Right renal cortex interstitium (tissue), 3 donors: ENCODE measurements around the gene KREMEN2. TPM values are rescaled to one million over a fixed set of nuclear protein-coding genes. Genes with fewer than 3 reads are reported as not detected.

ENCODE experiments used
- DNase-seq, 3 donors: peaks; one replicate each; pipeline ENCODE4 v3.0.0-alpha.2; 2013; ENCODE audit warnings: low read depth in 3 of 3, low spot score in 2 of 3
- polyA plus RNA-seq, 3 donors: library from polyadenylated mRNA; unstranded; fragments of 120-200 nt; gene quantifications; one replicate each; pipeline ENCODE4 v1.2.1, GENCODE V29; 2013; ENCODE audit not compliant: insufficient read length in 3 of 3

Gene KREMEN2
- polyA plus RNA-seq, 3 donors, result 1.00 to 1.4 (median 1.1) TPM

DNA sequence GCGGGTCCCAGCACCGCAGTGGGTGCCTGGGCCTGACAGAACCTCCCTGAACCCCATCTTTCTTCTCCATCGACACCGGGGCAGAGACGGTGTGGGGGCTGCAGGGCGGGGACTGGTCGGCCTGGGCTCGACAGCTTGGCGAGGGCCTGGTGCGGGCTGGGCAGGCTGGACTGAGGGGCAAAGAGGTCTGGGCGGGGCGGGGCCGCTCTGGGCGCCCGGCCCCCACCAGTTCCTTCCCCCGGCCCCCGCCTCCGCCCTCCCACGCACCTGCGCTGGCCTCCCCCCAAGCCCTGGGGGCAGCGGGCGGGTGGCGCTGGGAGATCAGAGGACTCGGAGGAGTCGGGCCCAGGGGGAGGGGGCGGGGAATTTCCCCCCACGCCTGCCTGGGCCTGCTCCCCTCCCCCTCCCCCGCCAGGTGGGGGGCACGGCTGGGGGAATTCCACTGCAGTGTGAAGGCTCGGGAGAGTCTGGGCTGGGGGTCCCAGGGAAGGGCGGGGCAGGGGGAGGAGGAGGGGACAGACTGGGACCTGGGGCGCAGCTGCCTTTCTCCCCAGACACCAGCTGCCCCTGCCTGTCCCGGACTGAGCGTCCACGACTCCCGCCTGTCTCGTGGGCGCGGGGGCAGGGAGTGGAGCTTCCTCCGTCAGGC is 877 bp upstream of the KREMEN2 start:
- no peak for DNase-seq

DNA sequence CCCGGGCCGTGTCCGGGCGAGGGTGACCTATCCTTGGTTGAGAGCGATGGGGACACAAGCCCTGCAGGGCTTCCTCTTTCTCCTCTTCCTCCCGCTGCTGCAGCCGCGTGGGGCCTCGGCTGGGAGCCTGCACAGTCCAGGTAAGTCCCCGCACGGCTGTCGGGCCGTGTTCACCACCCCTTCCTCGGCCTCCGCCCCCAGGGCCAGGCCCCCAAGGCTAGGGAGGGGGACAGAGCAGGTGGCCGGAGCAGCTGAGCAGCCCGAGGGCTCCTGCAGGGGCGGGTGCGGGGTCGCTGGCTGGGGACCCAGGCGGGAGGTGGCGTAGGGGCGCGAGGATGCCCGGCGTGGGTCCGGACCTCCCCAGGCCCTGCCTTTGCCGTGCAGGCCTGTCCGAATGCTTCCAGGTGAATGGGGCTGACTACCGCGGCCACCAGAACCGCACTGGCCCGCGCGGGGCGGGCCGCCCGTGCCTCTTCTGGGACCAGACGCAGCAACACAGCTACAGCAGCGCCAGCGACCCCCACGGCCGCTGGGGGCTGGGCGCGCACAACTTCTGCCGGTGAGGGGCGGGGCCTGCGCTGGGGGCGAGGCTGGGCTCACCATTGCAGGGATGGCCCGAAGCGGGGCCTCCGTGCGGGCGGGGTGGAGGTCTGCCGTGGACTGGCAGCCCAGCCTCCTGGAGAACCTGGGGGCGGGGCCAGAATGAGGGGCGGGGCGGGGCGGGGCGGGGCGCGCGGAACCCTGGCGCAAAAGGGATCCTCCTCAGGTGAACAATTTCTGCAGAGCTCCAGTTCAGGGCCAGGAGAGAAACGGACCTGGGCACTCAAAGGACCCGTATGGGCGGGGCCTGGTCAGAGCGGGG is 631 bp downstream of the KREMEN2 start:
- no peak for DNase-seq

DNA sequence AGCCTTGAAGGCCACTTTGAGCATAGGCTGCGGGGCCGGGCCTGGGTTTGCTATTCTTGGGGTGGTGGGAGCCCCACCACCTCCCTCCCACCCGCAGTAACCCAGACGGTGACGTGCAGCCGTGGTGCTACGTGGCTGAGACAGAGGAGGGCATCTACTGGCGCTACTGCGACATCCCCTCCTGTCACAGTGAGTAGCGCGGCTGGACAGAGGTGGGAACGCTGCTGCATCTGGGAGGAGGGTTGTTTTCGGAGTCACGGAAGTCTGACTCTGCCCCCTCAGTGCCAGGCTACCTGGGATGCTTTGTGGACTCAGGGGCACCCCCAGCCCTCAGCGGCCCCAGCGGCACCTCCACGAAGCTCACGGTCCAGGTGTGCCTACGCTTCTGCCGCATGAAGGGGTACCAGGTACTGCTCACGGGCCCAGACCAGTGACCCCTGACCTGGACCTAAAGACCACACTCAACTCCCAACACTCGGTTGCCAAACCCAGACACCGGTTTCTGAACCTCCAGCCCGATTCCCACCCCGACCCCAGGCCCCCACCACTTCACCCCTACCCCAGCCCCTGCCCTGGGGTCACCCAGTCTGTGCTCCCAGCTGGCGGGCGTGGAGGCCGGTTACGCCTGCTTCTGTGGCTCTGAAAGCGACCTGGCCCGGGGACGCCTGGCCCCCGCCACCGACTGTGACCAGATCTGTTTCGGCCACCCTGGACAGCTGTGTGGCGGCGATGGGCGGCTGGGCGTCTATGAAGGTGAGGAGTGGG is 2.1 kb downstream of the KREMEN2 start:
- no peak for DNase-seq

DNA sequence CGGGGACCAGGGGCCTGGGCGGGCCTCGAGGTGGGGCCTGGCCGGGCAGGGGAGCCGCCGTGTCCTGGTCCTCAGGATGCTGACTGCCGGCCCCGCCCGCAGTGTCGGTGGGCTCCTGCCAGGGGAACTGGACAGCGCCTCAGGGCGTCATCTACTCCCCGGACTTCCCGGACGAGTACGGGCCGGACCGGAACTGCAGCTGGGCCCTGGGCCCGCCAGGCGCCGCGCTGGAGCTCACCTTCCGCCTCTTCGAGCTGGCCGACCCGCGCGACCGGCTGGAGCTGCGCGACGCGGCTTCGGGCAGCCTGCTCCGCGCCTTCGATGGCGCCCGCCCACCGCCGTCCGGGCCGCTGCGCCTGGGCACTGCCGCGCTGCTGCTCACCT is 2.7 kb downstream of the KREMEN2 start:
- DNase-seq, result no peak

DNA sequence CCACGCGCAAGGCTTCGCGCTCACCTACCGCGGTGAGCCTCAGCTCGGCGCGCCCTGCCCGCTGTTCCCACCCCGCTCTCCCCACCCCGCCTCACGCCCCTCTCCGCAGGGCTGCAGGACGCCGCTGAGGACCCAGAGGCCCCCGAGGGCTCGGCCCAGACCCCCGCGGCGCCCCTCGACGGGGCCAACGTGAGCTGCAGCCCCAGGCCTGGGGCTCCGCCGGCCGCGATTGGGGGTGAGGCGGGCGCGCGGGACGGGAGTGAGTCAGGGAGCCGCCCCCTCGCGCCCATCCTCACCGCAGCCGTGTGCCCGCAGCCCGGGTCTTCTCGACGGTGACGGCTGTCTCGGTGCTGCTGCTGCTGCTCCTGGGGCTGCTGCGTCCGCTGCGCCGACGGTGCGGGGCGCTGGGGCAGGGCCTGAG is 3.1 kb downstream of the KREMEN2 start:
- DNase-seq, result no peak

DNA sequence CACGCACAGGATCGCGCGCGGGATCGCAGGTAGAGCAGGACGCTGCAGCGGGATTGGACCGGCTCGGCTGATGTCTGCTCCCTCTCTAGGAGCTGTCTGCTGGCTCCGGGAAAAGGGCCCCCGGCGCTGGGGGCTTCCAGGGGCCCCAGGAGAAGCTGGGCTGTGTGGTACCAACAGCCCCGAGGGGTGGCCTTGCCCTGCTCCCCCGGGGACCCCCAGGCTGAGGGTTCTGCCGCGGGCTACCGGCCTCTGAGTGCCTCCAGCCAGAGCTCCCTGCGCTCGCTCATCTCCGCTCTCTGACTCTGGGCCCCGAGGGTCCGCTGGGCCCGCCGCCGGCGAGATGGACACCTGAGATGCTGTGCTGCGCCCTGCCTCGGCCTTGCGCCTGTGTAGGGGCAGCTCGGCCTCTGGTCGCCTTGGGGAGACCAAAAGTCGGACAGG is 3.7 kb downstream of the KREMEN2 start:
- DNase-seq, result no peak

DNA sequence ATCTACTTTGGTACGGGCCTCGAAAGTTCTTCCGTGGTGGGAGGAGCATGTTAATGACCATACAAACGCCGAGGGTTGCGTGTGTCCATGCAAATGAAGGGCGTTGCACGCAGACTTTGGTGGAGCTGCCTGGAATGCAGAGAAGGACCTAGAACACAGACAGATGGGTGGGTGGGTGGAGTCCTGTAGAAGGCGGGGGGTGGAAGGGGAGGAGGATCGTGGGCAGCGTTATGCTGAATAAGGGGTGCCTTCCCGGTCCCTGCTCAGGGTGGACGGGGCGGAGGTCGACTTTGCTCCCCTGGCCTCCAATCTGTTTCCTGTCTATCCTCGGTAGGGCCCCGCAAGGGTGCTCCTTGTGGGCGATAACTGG is 4.3 kb downstream of the KREMEN2 start:
- DNase-seq, result no peak

DNA sequence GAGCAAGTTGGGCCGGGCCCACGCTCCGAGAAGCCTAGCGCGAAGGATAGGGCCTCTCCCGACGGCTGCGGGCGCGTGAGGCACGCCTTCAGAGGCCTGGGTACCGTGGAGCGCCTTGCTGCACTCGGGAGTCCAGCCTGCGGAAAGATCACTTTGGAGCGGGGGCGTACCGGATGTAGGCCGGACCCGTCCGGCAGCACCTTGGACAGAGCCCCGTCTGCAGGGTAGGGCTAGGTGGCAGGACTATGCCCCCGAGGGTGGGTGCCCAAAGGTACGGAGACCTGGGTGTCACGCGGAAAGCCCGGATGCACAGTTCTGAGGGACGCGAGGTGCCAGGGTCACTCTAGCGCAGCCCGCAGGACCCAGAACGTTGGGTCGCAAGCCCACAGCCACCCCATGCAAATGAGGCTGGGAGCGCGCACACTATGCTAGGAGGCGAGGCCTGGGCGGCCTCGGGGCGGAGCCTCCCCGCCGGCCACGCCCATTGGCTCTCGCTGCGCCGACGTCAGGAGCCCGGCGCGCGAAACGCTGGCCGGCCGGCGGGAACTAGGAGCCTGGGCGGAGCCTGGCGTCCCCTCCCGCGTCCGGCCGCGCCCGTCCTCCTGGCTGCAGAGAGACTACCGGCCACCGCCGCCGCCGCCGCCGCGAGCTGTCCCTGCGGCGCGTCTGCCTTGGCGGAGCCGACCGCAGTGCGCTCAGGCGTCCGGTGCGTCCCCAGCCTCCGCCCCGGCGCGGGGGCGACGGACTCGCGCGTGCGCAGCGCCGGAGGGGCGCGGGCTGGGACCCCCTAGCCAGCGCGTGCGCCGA is 4.9 kb downstream of the KREMEN2 start, which contains the start of gene PAQR4:
TSS of gene PAQR4 (plus strand) at position 611 of the 807 bp plus-strand sequence. CDS start 327 bp downstream, outside the sequence.
- peak; percentile 72 to 80 (median 74) for DNase-seq

DNA sequence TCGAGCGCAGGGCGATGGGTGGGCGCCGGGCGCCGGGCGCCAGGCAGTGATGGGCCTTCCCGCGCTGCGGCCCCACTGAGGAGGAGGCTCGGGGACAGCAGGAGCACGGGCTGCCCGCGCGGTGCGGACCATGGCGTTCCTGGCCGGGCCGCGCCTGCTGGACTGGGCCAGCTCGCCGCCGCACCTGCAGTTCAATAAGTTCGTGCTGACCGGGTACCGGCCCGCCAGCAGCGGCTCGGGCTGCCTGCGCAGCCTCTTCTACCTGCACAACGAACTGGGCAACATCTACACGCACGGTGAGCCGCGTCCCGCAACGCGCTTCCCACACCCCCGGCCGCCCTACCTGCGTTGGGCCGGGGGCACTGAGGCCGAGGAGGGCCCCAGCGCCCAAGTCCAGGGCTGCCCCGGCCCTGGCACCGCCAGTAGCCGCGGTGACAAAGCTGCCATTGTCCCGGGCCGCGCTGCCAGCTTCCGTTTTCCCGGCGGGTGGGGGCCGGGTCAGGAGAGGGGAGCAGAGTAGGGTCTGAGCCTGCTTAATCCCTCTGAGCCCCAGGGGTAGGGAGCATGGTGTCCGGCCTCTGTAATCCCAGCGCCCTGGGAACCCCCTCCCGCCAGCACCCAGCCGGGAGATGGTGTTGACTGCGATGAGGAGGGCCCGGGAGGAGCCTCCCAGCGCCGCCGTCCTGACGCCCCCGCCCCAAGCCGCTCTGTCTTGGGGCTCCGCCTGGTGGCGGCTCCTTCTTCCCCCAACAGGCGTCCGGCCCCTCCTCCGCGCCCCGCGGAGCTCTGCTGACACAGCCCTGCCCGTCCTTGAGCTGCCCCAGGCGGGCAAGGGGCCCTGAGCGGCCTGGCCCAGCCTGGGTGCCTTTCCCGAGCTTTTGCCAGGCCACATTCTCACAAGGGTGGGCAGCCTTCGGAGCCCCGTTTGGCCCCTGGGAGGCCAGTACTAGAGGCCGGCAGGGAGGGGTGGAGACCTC is 5.8 kb downstream of the KREMEN2 start:
- no peak for DNase-seq

DNA sequence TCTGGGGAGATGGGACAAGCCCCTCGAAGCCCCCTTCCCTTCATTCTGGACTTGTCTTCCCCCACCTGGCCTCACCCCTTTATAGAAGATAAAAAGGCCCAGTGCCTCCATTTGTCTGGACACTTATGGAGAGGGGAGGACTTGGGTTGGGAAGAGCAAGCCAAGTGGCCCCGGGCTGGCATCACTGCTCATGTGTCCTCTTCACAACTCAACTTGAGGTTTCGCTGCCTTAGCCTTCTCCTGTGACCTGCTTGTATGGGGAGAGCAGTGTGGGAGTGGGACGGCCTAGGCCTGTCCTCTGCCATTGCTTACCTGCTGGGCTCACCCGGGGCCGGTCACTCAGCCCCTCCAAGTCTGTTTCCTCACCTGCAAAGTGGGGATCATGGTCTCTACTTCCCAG is 6.5 kb downstream of the KREMEN2 start:
- no peak for DNase-seq

DNA sequence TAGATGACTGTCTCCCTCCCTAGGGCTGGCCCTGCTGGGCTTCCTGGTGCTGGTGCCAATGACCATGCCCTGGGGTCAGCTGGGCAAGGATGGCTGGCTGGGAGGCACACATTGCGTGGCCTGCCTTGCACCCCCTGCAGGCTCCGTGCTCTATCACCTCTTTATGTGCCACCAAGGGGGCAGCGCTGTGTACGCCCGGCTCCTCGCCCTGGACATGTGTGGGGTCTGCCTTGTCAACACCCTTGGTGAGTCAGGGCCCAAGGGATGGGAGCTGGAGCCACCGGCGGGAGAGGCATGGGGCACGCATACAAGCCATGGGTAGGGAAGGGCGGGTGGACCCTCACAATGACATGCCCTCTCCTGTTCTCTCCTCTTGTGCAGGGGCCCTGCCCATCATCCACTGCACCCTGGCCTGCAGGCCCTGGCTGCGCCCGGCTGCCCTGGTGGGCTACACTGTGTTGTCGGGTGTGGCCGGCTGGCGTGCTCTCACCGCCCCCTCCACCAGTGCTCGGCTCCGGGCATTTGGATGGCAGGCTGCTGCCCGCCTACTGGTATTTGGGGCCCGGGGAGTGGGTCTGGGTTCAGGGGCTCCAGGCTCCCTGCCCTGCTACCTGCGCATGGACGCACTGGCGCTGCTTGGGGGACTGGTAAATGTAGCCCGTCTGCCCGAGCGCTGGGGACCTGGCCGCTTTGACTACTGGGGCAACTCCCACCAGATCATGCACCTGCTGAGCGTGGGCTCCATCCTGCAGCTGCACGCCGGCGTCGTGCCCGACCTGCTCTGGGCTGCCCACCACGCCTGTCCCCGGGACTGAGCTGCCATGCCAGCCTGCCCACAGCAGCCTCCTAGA is 7.3 kb downstream of the KREMEN2 start:
- no peak for DNase-seq

DNA sequence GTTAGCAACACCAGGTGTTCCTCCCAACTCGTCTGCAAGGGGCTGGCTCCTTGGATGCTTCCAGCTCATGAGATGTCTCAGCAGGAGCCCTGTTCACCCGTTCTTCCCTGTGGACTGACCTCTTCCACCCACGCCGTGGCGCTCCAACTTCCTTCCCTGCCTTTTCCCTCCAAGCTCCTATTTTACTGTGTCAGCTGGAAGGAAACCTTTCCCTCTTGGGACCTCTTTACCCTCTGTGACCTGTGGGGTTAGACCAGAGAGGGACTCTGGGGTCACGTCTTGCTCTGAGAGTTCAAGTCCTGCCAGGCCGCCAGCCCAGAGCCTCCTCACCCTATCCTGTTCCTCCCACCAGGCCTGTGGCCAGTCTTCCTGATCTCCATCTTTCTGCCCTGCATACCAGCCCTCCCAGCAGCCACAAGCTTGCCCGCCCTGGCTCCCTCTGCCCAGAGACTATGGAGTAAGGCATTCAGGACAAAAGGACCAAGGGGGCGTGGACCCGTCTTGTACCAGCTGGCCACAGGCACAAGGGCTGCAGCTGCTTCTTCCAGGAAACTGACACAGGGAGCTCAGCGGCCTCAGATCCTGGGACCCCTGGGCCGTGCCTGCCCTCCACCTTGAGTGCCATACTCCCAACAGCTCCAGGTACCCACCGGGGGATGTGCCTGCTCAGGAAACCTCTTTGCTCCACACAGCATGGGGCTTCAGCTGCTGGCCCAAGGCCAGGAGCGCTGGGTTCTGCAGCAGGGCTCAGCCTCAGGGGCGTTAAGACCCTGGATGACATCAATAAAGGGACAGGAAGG is 8.1 kb downstream of the KREMEN2 start:
- no peak for DNase-seq

DNA sequence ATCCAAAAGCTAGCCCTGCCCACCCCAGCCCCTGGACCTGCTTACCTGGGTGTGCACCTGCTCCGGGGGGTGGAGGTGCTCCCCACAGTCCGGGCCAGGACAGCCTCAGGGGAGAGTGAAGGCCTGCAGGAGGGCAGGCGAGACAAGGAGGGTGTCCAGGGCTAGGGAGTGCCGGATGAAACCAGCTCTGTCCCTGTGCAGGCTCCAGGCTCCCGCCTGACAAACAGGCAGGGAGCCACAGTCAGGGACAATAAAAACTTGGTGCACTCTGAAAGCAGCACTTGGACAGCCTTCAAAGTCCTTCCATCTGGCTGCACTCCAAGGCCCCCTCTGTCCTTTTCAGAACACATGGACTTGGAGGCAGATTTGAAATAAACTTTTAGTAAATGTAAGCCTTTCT is 9.0 kb downstream of the KREMEN2 start:
- DNase-seq, result no peak

DNA sequence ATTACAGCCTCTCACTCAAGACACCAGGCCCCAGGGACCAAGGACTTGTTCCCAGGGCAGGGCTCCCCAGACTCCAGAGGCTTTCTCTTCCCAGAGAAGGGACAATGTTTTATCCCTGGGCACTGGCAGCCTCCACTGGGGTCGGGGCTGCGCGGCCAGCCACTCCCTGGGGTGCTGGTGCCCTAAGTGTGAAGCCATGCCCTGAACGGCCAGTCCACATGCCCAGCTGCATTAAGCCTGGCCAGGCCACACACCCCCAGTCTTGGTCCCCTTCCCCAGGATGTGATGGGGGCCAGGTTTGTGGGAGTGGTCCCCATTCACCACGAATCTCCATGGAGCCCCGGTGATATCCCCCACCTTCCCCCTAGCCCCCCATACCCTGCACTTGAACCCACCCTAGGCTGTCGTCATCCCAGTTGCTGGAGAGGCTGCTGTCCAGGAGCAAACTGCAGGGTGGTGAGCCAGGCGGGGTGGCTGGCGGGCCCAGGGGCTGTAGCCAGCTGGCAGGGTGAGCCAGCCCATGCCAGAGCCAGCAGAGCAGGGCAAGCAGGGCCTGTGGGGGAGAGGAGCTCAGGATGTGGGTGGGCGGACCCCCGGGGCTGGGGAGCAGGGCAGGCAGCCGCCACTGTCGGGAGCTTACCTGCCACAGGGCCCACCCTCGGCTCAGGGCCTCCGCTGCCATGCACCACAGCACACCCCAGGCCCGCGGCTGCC is 9.7 kb downstream of the KREMEN2 start:
- DNase-seq, result no peak

DNA sequence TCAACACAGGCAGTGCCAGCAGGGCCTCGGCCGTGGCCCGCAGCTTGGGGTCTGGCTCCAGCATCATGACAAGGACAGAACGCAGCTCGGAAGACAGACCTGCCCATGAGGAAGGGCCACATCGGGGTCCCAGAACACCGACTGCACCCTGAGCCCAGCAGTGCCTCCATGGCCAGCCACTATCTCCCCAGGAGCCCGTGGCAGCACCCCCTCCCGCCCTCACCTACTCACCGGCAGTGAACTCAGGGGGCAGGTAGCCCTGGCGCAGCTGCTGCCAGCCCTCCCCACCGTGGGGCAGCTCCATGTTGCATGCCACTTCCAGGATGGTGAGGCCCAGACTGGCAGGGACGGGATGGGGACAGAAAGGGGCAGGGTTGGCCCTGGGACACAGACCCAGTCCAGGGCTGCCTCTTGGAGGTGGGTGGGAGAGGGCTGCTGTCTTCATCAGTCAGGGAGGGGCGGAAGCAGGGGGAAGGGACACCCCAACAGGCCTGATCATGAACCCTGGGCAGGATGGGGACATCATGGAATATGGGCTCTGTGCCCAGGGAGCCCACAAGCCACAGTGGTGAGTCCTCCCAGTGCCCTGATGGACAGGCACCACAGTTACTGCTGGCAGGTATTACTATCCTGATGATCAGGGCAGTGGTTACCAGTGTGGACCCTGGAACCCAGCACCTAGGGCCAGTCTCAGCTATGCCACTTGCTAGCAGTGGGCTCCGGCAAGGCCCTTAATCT is 10.4 kb downstream of the KREMEN2 start:
- DNase-seq, result no peak

DNA sequence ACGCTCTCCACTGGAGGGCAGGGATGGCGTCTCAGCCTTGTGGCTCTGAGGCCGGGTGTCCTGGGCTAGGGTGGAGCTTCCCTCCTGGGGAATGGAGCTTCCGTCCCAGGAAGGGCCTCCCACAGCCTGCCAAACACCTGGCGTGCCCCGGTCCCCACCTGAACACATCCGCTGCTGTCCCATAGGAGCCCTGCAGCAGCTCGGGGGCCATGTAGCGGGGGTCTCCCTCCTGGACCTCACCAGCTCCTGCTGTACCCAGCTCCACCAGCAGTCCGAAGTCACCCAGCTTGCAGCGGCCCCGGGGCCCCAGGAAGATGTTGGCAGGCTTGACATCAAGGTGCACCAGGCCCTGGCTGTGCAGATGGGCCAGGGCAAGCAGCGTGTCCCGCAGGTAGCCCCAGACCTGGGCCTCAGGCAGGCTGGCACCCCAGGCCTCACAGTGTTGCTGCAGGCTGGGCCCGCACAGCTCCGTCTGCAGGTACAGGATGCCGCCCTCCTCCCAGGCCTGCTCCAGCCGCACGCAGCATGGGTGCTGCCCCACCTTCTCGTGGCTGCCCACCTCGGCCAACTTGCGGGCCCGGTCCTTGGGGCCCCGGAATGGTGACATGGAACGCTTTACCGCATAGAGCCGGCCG is 11.2 kb downstream of the KREMEN2 start:
- DNase-seq, result no peak
